HCT116 (cell line): ENCODE data around the gene SLC25A52. TPM values are rescaled to one million over a fixed set of nuclear protein-coding genes. Genes with fewer than 3 reads are reported as not detected.

Experiments used
- ATAC-seq: fragments of 200-7000 bp; cut with Tn5 transposase; 2 replicates; pipeline ENCODE4 v1.9.1; 2020; ENCODE audit warnings: mild to moderate bottlenecking, moderate library complexity
- BruUV-seq: library from RNA; stranded (reverse); fragments of 400-500 nt; replicated peaks from 2 replicates; lab custom pipeline; 2021; lab: Mats Ljungman, UMichigan
- CTCF ChIA-PET: fragments of 300-600 bp; sonication (Branson Sonifier 250); formaldehyde crosslinking; loops from one replicate; lab custom pipeline; 2021; ENCODE audit warnings: antibody characterized with exemption; lab: Charles Lee
- POLR2A ChIA-PET: fragments of 300-600, 350-600 bp; sonication (Branson Sonifier 250); formaldehyde crosslinking; loops from one replicate; lab custom pipeline; 2021; ENCODE audit warnings: antibody characterized with exemption; lab: Charles Lee
- RAD21 ChIA-PET, 2 experiments: fragments of 300-600 bp; sonication (Branson Sonifier 250); formaldehyde crosslinking; loops; one replicate each; lab custom pipeline; 2023; ENCODE audit warnings: low total read pairs in 2 of 2; ENCODE audit not compliant: uncharacterized antibody in 2 of 2, unreplicated experiment in 2 of 2, low non-redundant PET in 1 of 2; lab: Charles Lee
- DNase-seq: peaks from one replicate; pipeline ENCODE4 v3.0.0-alpha.2; 2010; ENCODE audit warnings: low read depth, low spot score
- H2AFZ ChIP-seq: fragments of 200-600 bp; shearing (Covaris generic), sonication (generic); 2 replicates; pipeline ENCODE4 v1.6.1; 2017; ENCODE audit warnings: low read depth, mixed run types, mixed read lengths, antibody characterized with exemption, low read length; ENCODE audit not compliant: poor library complexity, severe bottlenecking
- H3K27ac ChIP-seq: 2 replicates; pipeline ENCODE4 v1.5.1; 2012; ENCODE audit warnings: low read depth, low read length
- H3K27me3 ChIP-seq: fragments of 200-600 bp; sonication (generic); 2 replicates; pipeline ENCODE4 v1.6.1; 2016; ENCODE audit warnings: mixed run types, low read length, mixed read lengths; ENCODE audit not compliant: insufficient read depth
- H3K36me3 ChIP-seq, 2 experiments: fragments of 200-500 bp in 1 of 2; fragments of 200-600 bp in 1 of 2; sonication (Bioruptor generic) in 1 of 2; sonication (generic) in 1 of 2; 2 replicates each; pipeline versions ENCODE4 v1.5.1 to v1.6.1; 2014 to 2016; ENCODE audit warnings: low read length in 2 of 2, inconsistent platforms in 1 of 2, mixed read lengths in 1 of 2, mixed run types in 1 of 2; ENCODE audit not compliant: insufficient read depth in 2 of 2, control insufficient read depth in 1 of 2
- H3K4me1 ChIP-seq, 2 experiments: fragments of 200-600 bp in 1 of 2; sonication (generic) in 1 of 2; 2 replicates each; pipeline versions ENCODE4 v1.5.1 to v1.6.1; 2012 to 2017; ENCODE audit warnings: low read length in 2 of 2, inconsistent platforms in 1 of 2, mild to moderate bottlenecking in 1 of 2, mixed read lengths in 1 of 2, mixed run types in 1 of 2, moderate library complexity in 1 of 2; ENCODE audit not compliant: insufficient read depth in 2 of 2, control insufficient read depth in 1 of 2
- H3K4me2 ChIP-seq: fragments of 200-600 bp; sonication (generic); 2 replicates; pipeline ENCODE4 v1.6.1; 2017; ENCODE audit warnings: mixed run types, low read length, mixed read lengths
- H3K4me3 ChIP-seq, 2 experiments: fragments of 200-600 bp in 1 of 2; sonication (generic) in 1 of 2; replicated peaks in 1 of 2; 2 replicates each; pipeline ENCODE4 v1.5.1; 2011 to 2016; ENCODE audit warnings: low read length in 2 of 2, control low read depth in 1 of 2, low read depth in 1 of 2, mild to moderate bottlenecking in 1 of 2, mixed read lengths in 1 of 2, mixed run types in 1 of 2
- H3K79me2 ChIP-seq: fragments of 200-600 bp; sonication (generic); 2 replicates; pipeline ENCODE4 v1.6.1; 2017; ENCODE audit warnings: mild to moderate bottlenecking, mixed run types, low read length, moderate library complexity, mixed read lengths; ENCODE audit not compliant: insufficient read depth
- H3K9ac ChIP-seq: fragments of 200-600 bp; sonication (generic); 2 replicates; pipeline ENCODE4 v1.6.1; 2016; ENCODE audit warnings: low read length, mixed read lengths
- H3K9me2 ChIP-seq: fragments of 200-600 bp; sonication (generic), shearing (Covaris generic); 2 replicates; pipeline ENCODE4 v1.6.1; 2017; ENCODE audit warnings: mixed run types, mild to moderate bottlenecking, moderate library complexity; ENCODE audit not compliant: insufficient read depth
- H3K9me3 ChIP-seq, 2 experiments: fragments of 200-500 bp in 1 of 2; fragments of 200-600 bp in 1 of 2; sonication (Bioruptor generic) in 1 of 2; sonication (generic) in 1 of 2; 2 replicates each; pipeline ENCODE4 v1.6.1; 2014 to 2017; ENCODE audit warnings: low read length in 2 of 2, mixed read lengths in 2 of 2, inconsistent platforms in 1 of 2, low read depth in 1 of 2, mild to moderate bottlenecking in 1 of 2, mixed run types in 1 of 2, moderate library complexity in 1 of 2; ENCODE audit not compliant: control insufficient read depth in 1 of 2, insufficient read depth in 1 of 2
- H4K20me1 ChIP-seq: fragments of 200-600 bp; sonication (generic), shearing (Covaris generic); 2 replicates; pipeline ENCODE4 v1.6.1; 2017; ENCODE audit warnings: mixed run types, mild to moderate bottlenecking, moderate library complexity; ENCODE audit not compliant: insufficient read depth
- ATF3 ChIP-seq: IDR thresholded peaks from 2 replicates; pipeline ENCODE4 v1.6.1; 2012
- CBX3 ChIP-seq: IDR thresholded peaks from 2 replicates; pipeline ENCODE4 v1.6.1; 2012; ENCODE audit warnings: low read depth
- EGR1 ChIP-seq: IDR thresholded peaks from 2 replicates; pipeline ENCODE4 v1.6.1; 2012; ENCODE audit warnings: low read depth
- FOSL1 ChIP-seq: IDR thresholded peaks from 2 replicates; pipeline ENCODE4 v1.6.1; 2012; ENCODE audit warnings: low read depth
- MAX ChIP-seq: IDR thresholded peaks from 2 replicates; pipeline ENCODE4 v1.6.1; 2012
- RAD21 ChIP-seq: IDR thresholded peaks from 2 replicates; pipeline ENCODE4 v1.6.1; 2012; ENCODE audit warnings: low read depth, mild to moderate bottlenecking
- SP1 ChIP-seq: IDR thresholded peaks from 2 replicates; pipeline ENCODE4 v1.6.1; 2012; ENCODE audit warnings: low read depth
- TCF7L2 ChIP-seq: IDR thresholded peaks from 2 replicates; pipeline ENCODE4 v1.7.0; 2011; ENCODE audit warnings: borderline replicate concordance, inconsistent platforms; ENCODE audit not compliant: insufficient read depth, insufficient read length; ENCODE audit errors: extremely low read depth
- YY1 ChIP-seq: IDR thresholded peaks from 2 replicates; pipeline ENCODE4 v1.6.1; 2011; ENCODE audit warnings: low read length, low read depth, moderate library complexity, mild to moderate bottlenecking; ENCODE audit not compliant: insufficient replicate concordance; ENCODE audit errors: extremely low read depth
- ZBTB33 ChIP-seq: IDR thresholded peaks from 2 replicates; pipeline ENCODE4 v1.6.1; 2011; ENCODE audit warnings: mild to moderate bottlenecking, low read length, moderate library complexity; ENCODE audit not compliant: insufficient replicate concordance; ENCODE audit errors: extremely low read depth
- ZFX ChIP-seq: fragments of 450-650 bp; IDR thresholded peaks from 2 replicates; pipeline ENCODE4 v1.6.1; 2017
- ZNF274 ChIP-seq: fragments of 200-500 bp; sonication (Bioruptor generic); IDR thresholded peaks from 2 replicates; pipeline ENCODE4 v1.6.1; 2014; ENCODE audit warnings: mild to moderate bottlenecking, low read depth, low read length, inconsistent platforms
- intact Hi-C: fragments of 100-400 bp; cut with micrococcal nuclease; formaldehyde crosslinking; loops from 2 replicates; pipeline ENCODE4 v1.10.0; 2022
- total RNA-seq: library from RNA; stranded (reverse); gene quantifications from one replicate; pipeline ENCODE4 v1.2.1, GENCODE V29; 2021; ENCODE audit not compliant: unreplicated experiment

The SLC25A52 gene
- total RNA-seq, 1 experiment from 2014 or later, result not detected

- intact Hi-C loops, result no loop called here
- Histone ChIP-seq H3K9ac (no peak overlapping the region), H3K27me3 (no peaks in the 10 kb centered on the region), H3K36me3 (no peaks in the 10 kb centered on the region), H3K9me3 (no peaks in the 10 kb centered on the region), H4K20me1 (no peaks in the 10 kb centered on the region), H3K4me2 (no peak overlapping the region), H3K27ac (no peak overlapping the region), H3K4me3 (no peak overlapping the region), H2AFZ (no peak overlapping the region), H3K9me2 (no peaks in the 10 kb centered on the region), H3K79me2 (no peaks in the 10 kb centered on the region), H3K4me1 (no peaks in the 10 kb centered on the region)
- no peak for ATAC-seq
- DNase-seq, result no peak
- ChIA-PET CTCF (no interaction called here), POLR2A (interaction anchor here (0.6 kb wide), 1 partner anchor 308 kb away, joined by 4 read pairs; no protein-coding TSS in a partner anchor), RAD21 (no interaction called here)
- no peak for TF ChIP-seq EGR1
- no peak for TF ChIP-seq TCF7L2
- no peak for TF ChIP-seq FOSL1
- BruUV-seq, result no TSS peak
Measured at GRCh38 chr18:31791817-31792579, 31.3 kb upstream of the SLC25A52 start.

- RAD21 ChIA-PET, result no interaction called here
- no peak overlapping the region for H3K9ac ChIP-seq
- H3K36me3 ChIP-seq, result no peaks in the 10 kb centered on the region
- no peak overlapping the region for H3K4me3 ChIP-seq
- no TSS peak for BruUV-seq
- no peaks in the 10 kb centered on the region for H3K79me2 ChIP-seq
- no peak overlapping the region for H2AFZ ChIP-seq
- TF ChIP-seq ZBTB33, result no peak
- TF ChIP-seq ZFX, result no peak
- no peak for TF ChIP-seq MAX
- TF ChIP-seq SP1, result no peak
- no peak for TF ChIP-seq CBX3
- TF ChIP-seq ATF3, result no peak
- TF ChIP-seq RAD21, result no peak
- no peak for TF ChIP-seq ZNF274
- TF ChIP-seq YY1, result no peak
- CTCF ChIA-PET, result no interaction called here
- intact Hi-C loops, result no loop called here
- ATAC-seq (no peak), DNase-seq (no peak)
- no peak overlapping the region for H3K4me2 ChIP-seq
- H3K27ac ChIP-seq, result no peak overlapping the region
- H3K27me3 ChIP-seq, result no peaks in the 10 kb centered on the region
- POLR2A ChIA-PET, result no interaction called here
- no peaks in the 10 kb centered on the region for H3K9me3 ChIP-seq
- no peaks in the 10 kb centered on the region for H3K9me2 ChIP-seq
- no peaks in the 10 kb centered on the region for H3K4me1 ChIP-seq
- H4K20me1 ChIP-seq, result no peaks in the 10 kb centered on the region
Measured at GRCh38 chr18:31789409-31789808, 28.7 kb upstream of the SLC25A52 start.
